Brain microvascular endothelial cell (primary cell): ENCODE results near the gene FUT1.
"Not testable (repeated sequence)": the region's sequence is repeated elsewhere in the genome, so short reads cannot be mapped to it uniquely, and the experiment has no call there.

ENCODE experiments used
- DNase-seq: peaks from one replicate; pipeline ENCODE4 v3.0.0-alpha.2; 2020
- H3K27ac ChIP-seq: fragments of 250-450 bp; sonication (Bioruptor Pico); 2 replicates; pipeline ENCODE4 v1.5.1; 2020; ENCODE audit warnings: mild to moderate bottlenecking, moderate library complexity
- H3K27me3 ChIP-seq: fragments of 250-450 bp; sonication (Bioruptor Pico); replicated peaks from 2 replicates; pipeline ENCODE4 v1.5.1; 2020; ENCODE audit warnings: mild to moderate bottlenecking
- H3K36me3 ChIP-seq: fragments of 250-450 bp; sonication (Bioruptor Pico); replicated peaks from 2 replicates; pipeline ENCODE4 v1.5.1; 2020; ENCODE audit warnings: mild to moderate bottlenecking
- H3K4me3 ChIP-seq: 2 replicates; pipeline ENCODE4 v1.5.1; 2011; ENCODE audit warnings: low read depth, mild to moderate bottlenecking, control low read depth, low read length, moderate library complexity
- in situ Hi-C: cut with HindIII; loops from 2 replicates; pipeline ENCODE4 v1.10.0; 2017; ENCODE audit warnings: low sequenced_read_pairs, low pct_ligation_motif_present
- TF ChIP-seq, protein P1 (sequence below): IDR thresholded peaks from 2 replicates; pipeline ENCODE4 v1.5.1; 2011; ENCODE audit warnings: low read depth, mild to moderate bottlenecking, moderate library complexity, low read length, control low read depth, inconsistent platforms; ENCODE audit errors: missing control alignments

FUT1 gene

GRCh38 chr19:48795685-48796070, 43.2 kb upstream of the FUT1 start:
- Histone ChIP-seq H3K27me3 (no peaks in the 10 kb centered on the region), H3K4me3 (no peak overlapping the region), H3K36me3 (no peaks in the 10 kb centered on the region), H3K27ac (no peak overlapping the region)
- no peak for DNase-seq
- in situ Hi-C loops = loop anchor here (10.0 kb wide), 1 partner anchor 49 kb away; no protein-coding TSS in a partner anchor
- TF ChIP-seq, protein P1, sequence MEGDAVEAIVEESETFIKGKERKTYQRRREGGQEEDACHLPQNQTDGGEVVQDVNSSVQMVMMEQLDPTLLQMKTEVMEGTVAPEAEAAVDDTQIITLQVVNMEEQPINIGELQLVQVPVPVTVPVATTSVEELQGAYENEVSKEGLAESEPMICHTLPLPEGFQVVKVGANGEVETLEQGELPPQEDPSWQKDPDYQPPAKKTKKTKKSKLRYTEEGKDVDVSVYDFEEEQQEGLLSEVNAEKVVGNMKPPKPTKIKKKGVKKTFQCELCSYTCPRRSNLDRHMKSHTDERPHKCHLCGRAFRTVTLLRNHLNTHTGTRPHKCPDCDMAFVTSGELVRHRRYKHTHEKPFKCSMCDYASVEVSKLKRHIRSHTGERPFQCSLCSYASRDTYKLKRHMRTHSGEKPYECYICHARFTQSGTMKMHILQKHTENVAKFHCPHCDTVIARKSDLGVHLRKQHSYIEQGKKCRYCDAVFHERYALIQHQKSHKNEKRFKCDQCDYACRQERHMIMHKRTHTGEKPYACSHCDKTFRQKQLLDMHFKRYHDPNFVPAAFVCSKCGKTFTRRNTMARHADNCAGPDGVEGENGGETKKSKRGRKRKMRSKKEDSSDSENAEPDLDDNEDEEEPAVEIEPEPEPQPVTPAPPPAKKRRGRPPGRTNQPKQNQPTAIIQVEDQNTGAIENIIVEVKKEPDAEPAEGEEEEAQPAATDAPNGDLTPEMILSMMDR = no peak

- TF ChIP-seq, protein P1 = peak; percentile 95
- in situ Hi-C loops = loop anchor here (10.0 kb wide), 1 partner anchor 50 kb away; no protein-coding TSS in a partner anchor
- peak; percentile 93 for DNase-seq
- Histone ChIP-seq H3K27me3 (no peaks in the 10 kb centered on the region), H3K27ac (peak overlapping the region; percentile 36), H3K36me3 (no peaks in the 10 kb centered on the region), H3K4me3 (peak overlapping the region; percentile 67)
Observed at GRCh38 chr19:48795055-48795684, 42.7 kb upstream of the FUT1 start.

DNA sequence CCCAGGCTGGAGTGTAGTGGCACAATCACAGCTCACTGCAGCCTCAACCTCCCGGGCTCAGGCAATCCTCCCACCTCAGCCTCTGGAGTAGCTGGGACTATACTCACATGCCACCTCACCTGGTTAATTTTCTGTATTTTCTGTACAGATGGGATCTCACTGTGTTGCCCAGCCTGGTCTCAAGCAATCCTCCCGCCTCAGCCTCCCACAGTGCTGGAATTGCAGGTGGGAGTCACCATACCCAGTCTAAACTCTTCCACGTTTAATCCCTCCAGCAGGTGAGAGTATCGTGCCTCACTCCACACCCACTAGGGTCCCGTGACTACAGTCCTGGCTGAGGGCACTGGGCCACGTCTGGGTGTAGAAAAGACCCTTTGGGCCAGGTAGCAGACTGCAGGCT, 41.9 kb upstream of the FUT1 start:
- Histone ChIP-seq H3K27me3 (no peaks in the 10 kb centered on the region), H3K4me3 (no peak overlapping the region), H3K27ac (no peak overlapping the region), H3K36me3 (no peaks in the 10 kb centered on the region)
- in situ Hi-C loops = loop anchor here (10.0 kb wide), 1 partner anchor 51 kb away; no protein-coding TSS in a partner anchor
- TF ChIP-seq, protein P1 = no peak
- no peak for DNase-seq

- TF ChIP-seq, protein P1 = no peak
- Histone ChIP-seq H3K27me3 (no peaks in the 10 kb centered on the region), H3K36me3 (no peaks in the 10 kb centered on the region), H3K4me3 (no peak overlapping the region), H3K27ac (no peak overlapping the region)
- DNase-seq = no peak
- in situ Hi-C loops = loop anchor here (10.0 kb wide), 1 partner anchor 52 kb away; no protein-coding TSS in a partner anchor
Observed at GRCh38 chr19:48793271-48793670, 40.8 kb upstream of the FUT1 start.

DNA sequence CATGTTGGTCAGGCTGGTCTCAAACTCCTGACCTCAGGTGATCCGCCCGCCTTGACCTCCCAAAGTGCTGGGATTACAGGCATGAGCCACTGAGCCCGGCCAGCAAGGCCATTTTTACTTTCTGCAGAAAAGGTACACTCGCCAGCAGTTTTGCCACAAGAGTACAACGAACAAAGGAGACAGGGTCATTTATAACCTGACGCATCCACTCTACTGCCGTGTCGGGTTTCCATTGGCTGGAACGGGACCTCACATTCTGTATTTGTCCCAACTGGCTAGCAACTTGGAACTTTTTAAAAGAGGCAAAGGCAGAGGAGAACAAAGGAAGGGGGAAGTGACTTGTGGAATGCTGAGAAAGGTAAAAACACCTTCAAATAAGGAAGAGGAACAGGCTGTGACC, 34.9 kb upstream of the FUT1 start:
- in situ Hi-C loops, H3K27ac ChIP-seq, H3K36me3 ChIP-seq, H3K4me3 ChIP-seq, H3K27me3 ChIP-seq, DNase-seq: not testable (repeated sequence)

DNA sequence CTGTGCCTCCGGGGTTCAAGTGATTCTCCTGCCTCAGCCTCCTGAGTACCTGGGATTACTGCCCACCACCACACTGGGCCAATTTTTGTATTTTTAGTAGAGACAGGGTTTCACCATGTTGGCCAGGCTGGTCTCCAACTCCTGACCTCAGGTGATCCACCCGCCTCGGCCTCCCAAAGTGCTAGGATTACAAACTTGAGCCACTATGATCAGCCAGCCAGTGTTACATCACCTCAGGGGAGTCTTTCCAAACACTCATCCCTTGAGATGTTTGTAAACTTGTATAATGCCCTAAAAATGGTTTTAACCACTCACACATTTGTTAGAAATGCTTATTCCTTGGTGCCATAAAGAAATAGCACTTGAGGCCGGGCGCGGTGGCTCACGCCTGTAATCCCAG, 34.0 kb upstream of the FUT1 start:
- H3K27me3 ChIP-seq, H3K4me3 ChIP-seq, H3K36me3 ChIP-seq, in situ Hi-C loops, H3K27ac ChIP-seq, DNase-seq: not testable (repeated sequence)

DNA sequence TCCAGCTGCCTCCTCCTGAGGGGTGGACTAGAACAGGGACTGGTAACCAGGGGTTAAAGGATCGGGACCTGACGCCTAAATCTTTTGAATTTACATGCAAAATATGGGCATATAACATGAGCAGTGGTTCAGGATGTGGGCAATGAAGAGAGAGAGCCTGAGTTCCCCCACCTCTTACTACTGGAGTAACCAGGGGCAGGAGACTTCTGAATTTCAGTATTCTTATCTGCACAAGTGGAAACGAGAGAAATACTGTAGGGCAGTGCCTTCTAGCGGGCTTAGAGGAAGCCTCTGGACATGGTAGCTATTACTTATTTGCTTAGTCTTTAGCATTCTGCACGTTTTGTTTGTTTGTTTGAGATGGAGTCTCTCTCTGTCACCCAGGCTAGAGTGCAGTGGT, 32.1 kb upstream of the FUT1 start:
- no peaks in the 10 kb centered on the region for H3K36me3 ChIP-seq
- no peaks in the 10 kb centered on the region for H3K27me3 ChIP-seq
- in situ Hi-C loops = no loop called here
- TF ChIP-seq, protein P1 = peak; percentile 34
- no peak for DNase-seq
- no peak overlapping the region for H3K27ac ChIP-seq
- no peak overlapping the region for H3K4me3 ChIP-seq
